Heart right ventricle (tissue), 16 donors: ENCODE measurements around the gene TAMALIN. TPM values are rescaled to one million over a fixed set of nuclear protein-coding genes. Genes with fewer than 3 reads are reported as not detected.

ENCODE experiments used
- ATAC-seq, 8 donors: fragments of 200-7000 bp; cut with Tn5 transposase; one replicate each; pipeline ENCODE4 v1.9.1; 2020; ENCODE audit warnings: mild to moderate bottlenecking in 8 of 8, moderate library complexity in 8 of 8, moderate number of reproducible peaks in 1 of 8
- DNase-seq, 2 donors: peaks; one replicate each; pipeline ENCODE4 v3.0.0-alpha.2; 2020
- H3K27ac ChIP-seq, 10 donors: fragments of 200-600 bp; sonication (generic) in 2 of 10; one replicate each; pipeline versions ENCODE4 v1.5.0 to v1.8.0; 2020 to 2022; ENCODE audit warnings: mild to moderate bottlenecking in 3 of 10
- H3K27me3 ChIP-seq, 7 donors: fragments of 200-600 bp; one replicate each; pipeline ENCODE4 v1.8.0; 2021 to 2022; ENCODE audit warnings: mild to moderate bottlenecking in 2 of 7
- H3K36me3 ChIP-seq, 9 donors: fragments of 200-600 bp; sonication (generic) in 1 of 9; one replicate each; pipeline versions ENCODE4 v1.5.0 to v1.8.0; 2020 to 2022; ENCODE audit warnings: mild to moderate bottlenecking in 2 of 9
- H3K4me1 ChIP-seq, 9 donors: fragments of 200-600 bp; sonication (generic) in 1 of 9; one replicate each; pipeline versions ENCODE4 v1.5.0 to v1.8.0; 2020 to 2022; ENCODE audit warnings: mild to moderate bottlenecking in 4 of 9
- H3K4me3 ChIP-seq, 10 donors: fragments of 200-600 bp; sonication (generic) in 2 of 10; one replicate each; pipeline versions ENCODE4 v1.5.0 to v1.8.0; 2020 to 2022; ENCODE audit warnings: mild to moderate bottlenecking in 7 of 10, moderate library complexity in 2 of 10
- H3K9me3 ChIP-seq, 11 donors: fragments of 200-600 bp in 10 of 11; sonication (generic) in 2 of 11; one replicate each; pipeline versions ENCODE4 v1.5.0 to v1.8.0; 2013 to 2022; ENCODE audit warnings: mild to moderate bottlenecking in 2 of 11, control low read depth in 1 of 11, moderate library complexity in 1 of 11
- CTCF ChIP-seq, 9 donors: fragments of 200-600 bp; sonication (generic) in 2 of 9; IDR thresholded peaks; one replicate each; pipeline versions ENCODE4 v1.5.0 to v1.8.0; 2021 to 2022; ENCODE audit warnings: antibody characterized with exemption in 9 of 9, mild to moderate bottlenecking in 5 of 9, moderate library complexity in 1 of 9
- WGBS, 2 donors: extraction: QIAGEN DNeasy Blood & Tissue Kit; methylation state at CpG; one replicate each; pipeline ENCODE4 v1.1.7; 2013; ENCODE audit warnings: inconsistent platforms in 1 of 2; 5-methylcytosine and 5-hydroxymethylcytosine counted together
- intact Hi-C, 10 donors: fragments of 100-400 bp; cut with DNase I; formaldehyde crosslinking; loops; one replicate each; pipeline versions ENCODE4 v1.11.1 to v1.14.2; 2022
- polyA plus RNA-seq, 2 donors: library from polyadenylated mRNA; stranded (reverse); fragments of 200-250 nt; gene quantifications; one replicate each; pipeline ENCODE4 v1.2.3, GENCODE V29; 2013
- total RNA-seq, 10 donors: library from RNA; stranded (reverse); fragmentation: NEBNext Ultra II Directional in 3 of 10; extraction: Animal tissue kit (Norgen Biotek cat#: 25700) in 3 of 10; gene quantifications; one replicate each; pipeline versions ENCODE4 v1.2.1 to v1.2.4, GENCODE V29; 2021 to 2023
- donor health status: Arrhythmogenic right ventricular cardiomyopathy.
- donor health status: ischemic (EF 13 %, LVEDD 7.1; RV severe dilation, severe dysfunction).
- donor health status: healthy with polysubstance abuse.
- donor health status: DM: no; HTN: yes; CAD: no.
- donor health status: DM: no; HTN: no; CAD: no.
- donor health status: ischemic (EF 25% LVEDD 6.9; RV normal size, moderate dysfunction).
- donor health status: ischemic (EF 25% LVEDD 5.7; RV mildly dilated, moderate dysfunction).
- donor health status: healthy.
- donor health status: DM: yes; HTN: yes; CAD: no.
- donor health status: Ischemic cardiomyopathy.
- donor health status: ischemic (EF 35%, LVEDD 5.7; RV mildly dilated, moderate dysfunction).
- donor health status: nonischemic (EF 11% LVEDD 7.7; RV severe dilation, severe dysfunction).
- donor health status: DM: yes; HTN: yes; CAD: no.
- donor health status: PGD.
- donor health status: ischemic (EF 29% LVEDD 5.4; RV normal size, mild dysfunction).
- donor health status: nonischemic (EF 23%, LVEDD 6.1; RV moderate dilation, normal function).

Gene TAMALIN
- total and polyA plus RNA-seq, 12 donors: 16.6 to 58.8 (median 26.9) TPM

- TF ChIP-seq CTCF (IDR thresholded peaks at IDR 0.05): no peak
- ATAC-seq: peak in 6 of 8 donors; percentile 1 to 16 (median 3)
- Histone ChIP-seq H3K9me3 (no peaks in the 10 kb centered on the region), H3K27me3 (no peaks in the 10 kb centered on the region), H3K36me3 (peaks cover 0 to 56% (median 41%) of the 10 kb centered on the region in 9 donors), H3K4me3 (no peak overlapping the region), H3K27ac (peak overlapping the region in 1 of 10 donors; percentile 0), H3K4me1 (peaks cover 4 to 60% (median 23%) of the 10 kb centered on the region in 9 donors)
- peak in 1 of 2 donors; percentile 59 for DNase-seq
- WGBS, 2 donors: 82% methylated on average over 12 of the region's 12 CpGs
- intact Hi-C loops: no loop called here
These were observed 53.1 kb downstream of the TAMALIN start for GRCh38 chr12:52059582-52060497.

DNA sequence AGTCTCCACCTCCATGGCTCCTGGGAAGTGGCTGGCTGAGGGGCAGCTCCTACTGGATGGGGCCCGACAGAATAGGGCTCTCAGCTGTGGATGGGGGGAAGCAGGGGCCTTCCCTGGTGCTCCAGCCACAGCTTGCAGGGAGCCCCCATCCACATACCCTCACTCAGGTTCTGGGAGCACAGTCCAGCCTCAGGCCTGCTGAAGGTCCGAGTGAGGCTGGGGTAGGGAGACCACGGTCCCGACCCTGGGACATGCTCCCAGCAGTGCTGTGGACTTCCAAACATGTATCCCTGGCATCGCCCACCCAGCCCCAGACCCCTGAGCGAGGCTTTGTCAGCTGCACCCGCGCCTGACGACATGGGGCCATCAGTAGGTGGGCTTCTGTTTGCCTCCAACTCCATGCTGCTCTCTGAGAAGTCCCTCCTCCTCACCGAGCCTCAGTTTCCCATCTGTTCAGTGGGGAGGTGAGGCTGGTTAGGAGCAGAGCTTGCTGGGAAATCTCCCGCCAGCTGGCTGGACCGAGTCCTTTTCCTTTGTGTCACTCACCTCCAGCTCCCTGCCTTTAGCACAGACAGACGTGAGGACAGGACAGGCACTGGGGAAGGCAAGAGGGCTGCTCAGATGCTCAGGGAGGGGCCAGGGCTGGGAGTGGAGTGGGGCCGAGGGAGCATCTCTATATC lies 53.9 kb downstream of the TAMALIN start:
- intact Hi-C loops: no loop called here
- Histone ChIP-seq H3K4me1 (peaks cover 0 to 54% (median 19%) of the 10 kb centered on the region in 9 donors), H3K36me3 (peaks cover 0 to 48% (median 33%) of the 10 kb centered on the region in 9 donors), H3K4me3 (no peak overlapping the region), H3K27me3 (no peaks in the 10 kb centered on the region), H3K9me3 (no peaks in the 10 kb centered on the region), H3K27ac (peak overlapping the region in 2 of 10 donors; percentile 0 to 85)
- ATAC-seq (peak in 3 of 8 donors; percentile 1 to 9 (median 4)), DNase-seq (peak in 1 of 2 donors; percentile 38)
- 85% methylated on average over 14 of the region's 14 CpGs for WGBS, 2 donors
- no peak for TF ChIP-seq CTCF (IDR thresholded peaks at IDR 0.05)

GRCh38 chr12:52061470-52062166 lies 54.9 kb downstream of the TAMALIN start:
- no peak for TF ChIP-seq CTCF (IDR thresholded peaks at IDR 0.05)
- no peaks in the 10 kb centered on the region for H3K27me3 ChIP-seq
- no peak for ATAC-seq
- H3K36me3 ChIP-seq: peaks cover 0 to 38% (median 23%) of the 10 kb centered on the region in 9 donors
- peak overlapping the region in 8 of 10 donors; percentile 63 to 87 (median 78) for H3K27ac ChIP-seq
- H3K9me3 ChIP-seq: no peaks in the 10 kb centered on the region
- H3K4me1 ChIP-seq: peaks cover 0 to 49% (median 19%) of the 10 kb centered on the region in 9 donors
- intact Hi-C loops: no loop called here
- WGBS, 2 donors: 75 to 80% methylated on average over 12 of the region's 12 CpGs
- peak in 1 of 2 donors; percentile 21 for DNase-seq
- H3K4me3 ChIP-seq: no peak overlapping the region
